Measurements from ENCODE around the gene GALNT9.
A peak's percentile ranks its signal among the peaks of the same experiment; 100 is the strongest.

Gene GALNT9

GRCh38 chr12:132344181-132344580, 14.8 kb upstream of the GALNT9 start:
- DNase-seq: no peak

GRCh38 chr12:132343294-132344004, 14.1 kb upstream of the GALNT9 start:
- DNase-seq: no peak

GRCh38 chr12:132342251-132343227, 13.2 kb upstream of the GALNT9 start:
- DNase-seq: no peak

- DNase-seq: no peak
Observed at GRCh38 chr12:132341318-132342050, 12.1 kb upstream of the GALNT9 start.

- DNase-seq: no peak
Observed at GRCh38 chr12:132340266-132341035, 11.1 kb upstream of the GALNT9 start.

GRCh38 chr12:132339856-132340255, 10.5 kb upstream of the GALNT9 start:
- no peak for DNase-seq

- DNase-seq: no peak
Observed at GRCh38 chr12:132338781-132339180, 9.4 kb upstream of the GALNT9 start.

- no peak for DNase-seq
Observed at GRCh38 chr12:132338311-132338710, 8.9 kb upstream of the GALNT9 start.

- DNase-seq: no peak
Observed at GRCh38 chr12:132337557-132337956, 8.2 kb upstream of the GALNT9 start.

GRCh38 chr12:132336451-132337413, 7.3 kb upstream of the GALNT9 start:
- no peak for DNase-seq

GRCh38 chr12:132335179-132335756, 5.9 kb upstream of the GALNT9 start:
- no peak for DNase-seq

- DNase-seq: no peak
Observed at GRCh38 chr12:132333766-132334165, 4.4 kb upstream of the GALNT9 start.

- no peak for DNase-seq
Observed at GRCh38 chr12:132333273-132333672, 3.9 kb upstream of the GALNT9 start.

- DNase-seq: no peak
Observed at GRCh38 chr12:132330549-132330881, 1.1 kb upstream of the GALNT9 start.

GRCh38 chr12:132329720-132330548, 545 bp upstream of the GALNT9 start:
- DNase-seq: no peak

- DNase-seq: no peak
Observed at GRCh38 chr12:132328282-132329029, 933 bp downstream of the GALNT9 start.

GRCh38 chr12:132327336-132328171, 1.8 kb downstream of the GALNT9 start:
- peak in 1 of 2 experiments; percentile 15 for DNase-seq

- DNase-seq: no peak
Observed at GRCh38 chr12:132326646-132327045, 2.7 kb downstream of the GALNT9 start.

Data from SW 1271 (cell line).